Stimulated activated CD8-positive, alpha-beta memory T cell treated with anti-CD3 and anti-CD28 coated beads, Interleukin-7, amount 100 ng/mL, for 1 hour (primary cell): ENCODE results near the gene CPS1.

Experiments
- DNase-seq, 2 donors: peaks; one replicate each; pipeline ENCODE4 v3.0.0-alpha.2; 2020; ENCODE audit warnings: low read depth in 2 of 2

CPS1 gene

DNA sequence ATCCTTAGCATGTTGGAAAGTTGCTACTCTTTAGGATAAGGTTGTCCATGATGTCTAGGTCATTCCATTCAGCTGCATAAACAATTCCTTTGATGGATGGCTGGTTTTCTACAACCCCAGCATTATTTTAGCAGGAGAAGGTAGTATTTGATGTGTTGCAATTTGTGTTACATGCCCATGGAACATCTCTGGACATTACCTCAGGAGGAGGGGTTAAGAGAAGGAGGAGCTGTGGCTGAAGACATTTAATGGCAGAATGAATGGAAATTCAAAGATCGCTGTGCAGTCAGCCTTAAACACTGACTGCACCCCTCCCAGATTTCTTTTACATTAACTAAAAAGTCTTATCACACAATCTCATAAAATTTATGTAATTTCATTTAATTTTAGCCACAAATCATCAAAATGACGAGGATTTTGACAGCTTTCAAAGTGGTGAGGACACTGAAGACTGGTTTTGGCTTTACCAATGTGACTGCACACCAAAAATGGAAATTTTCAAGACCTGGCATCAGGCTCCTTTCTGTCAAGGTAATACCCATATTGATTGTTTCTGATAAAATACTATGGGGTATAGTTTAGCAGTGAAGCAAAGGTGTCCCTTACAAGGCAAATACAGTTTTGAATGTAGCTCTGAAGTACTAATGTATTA lies at the start of gene CPS1:
TSS of gene CPS1 (plus strand) at position 271 of the 652 bp plus-strand sequence. CDS start at position 406, 135 bp downstream.
- DNase-seq = no peak

DNA sequence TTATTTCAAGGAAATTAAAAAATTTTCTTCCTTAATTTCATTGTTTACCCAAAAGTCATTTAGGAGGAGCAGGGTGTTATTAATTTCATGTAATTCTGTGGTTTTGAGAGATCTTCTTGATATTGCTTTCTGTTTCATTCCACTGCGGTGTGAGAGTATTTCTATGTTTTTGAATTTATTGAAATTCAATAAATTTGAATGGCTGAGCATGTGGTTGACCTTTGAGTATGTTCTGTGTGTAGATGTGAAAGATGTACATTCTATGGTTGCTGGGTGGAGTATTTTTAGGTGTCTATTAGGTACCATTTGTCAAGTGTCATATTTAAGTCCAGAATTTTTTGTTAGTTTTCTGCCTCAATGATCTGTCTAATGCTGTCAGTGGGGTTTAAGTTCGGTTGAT lies 40.5 kb upstream of the CPS1 start:
- no peak for DNase-seq

- DNase-seq = no peak
Measured at GRCh38 chr2:210517264-210517663, 39.1 kb upstream of the CPS1 start.

DNA sequence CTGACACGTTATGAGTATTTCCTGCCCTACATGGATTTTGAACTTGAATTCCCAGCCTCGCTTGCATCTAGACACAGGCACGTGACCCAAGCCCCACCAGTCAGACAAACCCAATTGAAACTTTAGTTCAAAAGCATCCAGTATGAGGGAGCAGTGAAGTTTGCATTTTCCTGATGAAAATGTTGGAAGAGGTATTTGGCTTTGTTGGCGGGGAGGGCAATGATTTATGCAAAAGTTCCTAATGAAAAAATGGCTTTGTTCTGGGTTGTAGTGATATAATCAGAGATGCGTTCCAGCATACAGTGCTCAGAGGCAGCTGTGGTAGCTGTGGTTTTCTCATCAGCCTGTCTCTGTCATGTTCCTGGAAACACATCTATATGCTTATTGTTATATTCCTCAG lies 36.8 kb upstream of the CPS1 start:
- no peak for DNase-seq

- no peak for DNase-seq
Measured at GRCh38 chr2:210522399-210522798, 34.0 kb upstream of the CPS1 start.

DNA sequence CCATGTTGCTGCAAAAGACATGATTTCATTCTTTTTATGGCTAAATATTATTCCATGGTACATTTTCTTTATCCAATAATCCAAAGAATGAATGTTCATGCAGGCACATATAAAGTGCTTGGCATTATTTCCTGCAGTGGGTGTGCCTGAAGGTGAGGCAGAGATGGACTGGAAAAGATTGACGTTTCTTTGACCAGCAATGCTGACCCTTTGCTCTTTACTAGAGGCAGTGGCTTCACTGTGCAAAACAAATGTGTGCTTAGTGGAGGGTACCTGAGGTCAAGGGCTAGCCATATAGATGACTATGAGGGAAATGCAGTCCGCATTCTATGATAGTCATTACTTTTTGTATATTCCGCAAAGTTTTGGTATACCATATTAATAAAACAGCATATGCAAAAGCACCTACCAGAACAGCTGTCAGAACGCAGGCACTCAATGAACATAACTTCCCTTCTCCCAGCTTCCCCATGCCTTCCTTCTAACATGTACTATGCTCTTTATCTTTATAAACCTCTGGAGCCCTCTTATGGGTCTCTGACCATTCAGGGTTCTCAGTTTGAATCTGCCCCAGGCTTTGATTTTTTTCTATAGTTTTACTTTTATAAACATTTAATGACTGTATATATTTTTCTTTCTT lies 32.6 kb upstream of the CPS1 start:
- DNase-seq = no peak

GRCh38 chr2:210524533-210524932 lies 31.9 kb upstream of the CPS1 start:
- no peak for DNase-seq

DNA sequence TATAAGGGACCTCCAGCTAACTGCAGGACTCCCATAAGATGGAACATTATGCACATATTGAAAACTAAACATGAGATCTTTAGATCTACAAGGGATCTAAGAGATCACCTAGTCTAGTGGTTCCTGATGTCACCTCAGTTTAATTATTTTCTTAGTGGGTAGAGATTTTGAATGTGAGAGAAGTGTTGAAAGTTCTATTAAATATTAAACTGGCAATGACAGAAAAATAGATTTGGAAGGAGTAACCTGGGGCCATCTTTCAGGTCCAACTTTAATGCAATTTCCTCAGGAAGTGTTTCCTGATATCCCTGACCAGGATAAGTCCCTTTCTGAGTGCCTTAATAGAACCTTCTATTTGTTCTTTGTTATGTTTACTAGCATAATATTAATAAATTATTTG lies 29.1 kb upstream of the CPS1 start:
- no peak for DNase-seq

GRCh38 chr2:210528716-210529115 lies 27.7 kb upstream of the CPS1 start:
- DNase-seq = no peak

- DNase-seq = no peak
Measured at GRCh38 chr2:210531050-210531449, 25.3 kb upstream of the CPS1 start.

GRCh38 chr2:210531482-210531881 lies 24.9 kb upstream of the CPS1 start:
- no peak for DNase-seq

DNA sequence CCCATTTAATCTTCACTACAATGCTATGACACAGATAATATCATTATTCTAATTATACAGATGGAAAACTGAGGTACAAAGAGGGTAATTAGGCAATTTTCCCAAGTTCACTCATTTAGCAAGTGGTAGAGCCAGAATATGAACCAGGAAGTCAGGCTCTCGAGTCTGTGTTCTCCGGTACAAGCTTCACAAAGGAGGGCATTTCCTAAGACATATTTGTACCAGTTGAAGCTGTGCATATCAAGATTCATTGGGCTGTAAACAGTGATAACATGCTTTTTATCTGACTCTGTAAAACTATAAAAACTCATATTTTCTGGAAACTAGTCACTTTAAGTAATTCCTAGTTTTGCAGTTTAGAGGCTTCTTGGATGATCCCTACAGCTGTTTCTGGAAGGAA lies 23.0 kb upstream of the CPS1 start:
- DNase-seq = no peak

DNA sequence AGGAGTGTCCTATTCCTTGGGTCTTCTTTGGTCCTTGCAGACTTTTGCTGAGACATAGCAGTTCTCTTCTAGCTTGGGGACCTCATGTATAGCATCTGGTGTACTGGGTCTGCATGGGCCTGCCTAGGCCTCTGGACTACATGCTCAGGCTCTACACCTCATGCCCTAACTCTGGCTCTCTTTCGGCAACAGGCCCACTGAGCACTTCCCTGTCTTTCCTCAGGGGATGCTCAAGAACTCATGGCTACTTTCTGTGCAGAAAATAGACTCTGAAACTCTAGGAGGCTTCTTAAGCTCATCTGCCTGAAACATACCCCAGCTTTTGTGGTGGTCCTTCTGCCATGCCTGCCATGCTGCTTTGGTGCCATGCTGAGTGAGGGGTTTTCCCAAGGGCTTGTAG lies 21.5 kb upstream of the CPS1 start:
- DNase-seq = no peak

GRCh38 chr2:210536973-210537650 lies 19.3 kb upstream of the CPS1 start:
- no peak for DNase-seq

GRCh38 chr2:210539035-210539434 lies 17.4 kb upstream of the CPS1 start:
- no peak for DNase-seq

DNA sequence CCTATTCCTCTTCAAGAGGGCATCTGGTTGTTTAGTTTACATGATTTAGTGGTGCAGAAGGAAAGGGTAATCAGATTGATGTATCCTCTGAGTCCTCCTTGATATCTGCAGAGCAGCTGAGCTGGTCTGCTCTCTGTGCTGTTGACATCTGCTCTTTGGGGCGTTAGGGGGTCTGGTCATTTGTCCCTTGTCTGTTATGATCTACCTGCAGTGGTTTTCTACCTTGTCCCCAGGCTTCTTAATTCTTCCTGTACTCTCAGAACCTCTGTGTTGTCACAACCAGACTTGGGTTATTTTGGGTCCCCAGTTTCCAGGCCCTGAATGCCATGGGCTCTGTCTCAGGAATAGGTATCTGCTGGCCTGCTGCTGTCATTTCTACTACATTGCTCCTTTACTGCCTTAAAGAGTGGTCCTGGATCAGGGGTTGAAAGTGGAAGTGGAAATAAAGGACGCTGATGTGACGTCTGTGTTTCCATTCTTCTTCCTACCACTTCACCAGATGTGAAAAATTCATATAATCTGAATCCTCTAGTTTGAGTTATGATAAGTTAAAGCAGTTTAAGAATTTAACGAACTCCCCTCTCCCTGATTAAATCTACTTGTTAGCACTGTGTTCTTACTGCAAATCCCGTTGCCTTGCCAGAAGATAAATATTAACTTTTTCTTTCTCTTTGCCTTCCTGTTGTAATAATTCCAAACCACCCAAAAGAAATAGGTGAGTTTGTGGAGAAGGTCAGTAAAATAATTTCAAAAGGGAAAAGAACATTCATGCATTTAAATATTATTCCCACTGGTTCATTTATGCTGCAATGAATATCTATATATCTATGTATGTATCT lies 16.6 kb upstream of the CPS1 start:
- DNase-seq = no peak

- DNase-seq = no peak
Measured at GRCh38 chr2:210540471-210540870, 15.9 kb upstream of the CPS1 start.

GRCh38 chr2:210540900-210541289 lies 15.5 kb upstream of the CPS1 start:
- no peak for DNase-seq

- DNase-seq = no peak
Measured at GRCh38 chr2:210541290-210541902, 15.0 kb upstream of the CPS1 start.

DNA sequence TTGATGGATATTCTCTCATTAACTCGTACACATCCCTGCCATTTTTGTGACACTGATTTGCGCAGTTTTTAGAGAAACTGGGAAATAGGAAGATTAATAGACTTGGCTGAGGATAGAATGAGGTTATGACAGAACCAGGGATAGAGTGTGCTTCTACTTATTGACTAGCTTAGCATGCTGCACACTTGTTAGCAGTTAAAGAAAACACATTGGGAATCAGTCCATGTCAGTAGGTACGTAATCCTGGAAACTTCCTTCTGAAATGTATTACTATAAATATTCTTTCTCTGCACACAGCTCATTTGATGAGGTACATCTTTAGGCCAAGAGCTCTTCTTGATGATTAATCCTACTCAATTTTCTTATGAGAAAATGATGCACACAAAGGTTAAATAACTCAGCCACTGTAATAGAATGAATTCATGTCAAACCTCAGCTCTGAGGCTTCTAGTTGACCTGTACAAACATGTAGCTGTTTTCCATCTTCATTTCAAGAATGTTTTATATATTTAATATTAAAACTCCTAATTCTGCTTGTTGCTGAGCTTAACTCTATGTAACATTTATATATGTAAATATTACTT lies 12.3 kb upstream of the CPS1 start:
- no peak for DNase-seq

DNA sequence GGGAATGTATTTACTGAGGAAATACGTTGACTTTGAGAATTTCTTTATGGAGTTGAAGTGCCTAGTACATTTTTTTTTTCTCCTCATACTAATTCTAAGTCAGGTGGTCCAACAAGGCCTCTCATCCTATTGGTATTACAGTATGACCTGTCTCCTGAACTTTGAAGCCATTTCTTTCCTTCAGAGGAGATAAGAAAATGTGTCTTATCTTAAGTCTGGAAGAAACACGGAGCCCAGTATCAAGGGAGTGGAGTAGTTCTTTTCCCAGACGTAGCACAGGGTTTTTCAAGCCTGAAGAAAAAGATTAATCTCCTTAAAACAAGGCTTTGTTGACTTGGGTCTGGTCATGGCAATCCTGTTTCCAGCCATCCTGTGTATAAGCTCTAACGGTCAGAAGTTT lies 11.6 kb upstream of the CPS1 start:
- no peak for DNase-seq
